Left renal pelvis (tissue), 4 donors: ENCODE measurements around the gene PHETA1. TPM values are rescaled to one million over a fixed set of nuclear protein-coding genes. Genes with fewer than 3 reads are reported as not detected.
"Not testable (repeated sequence)": the region's sequence is repeated elsewhere in the genome, so short reads cannot be mapped to it uniquely, and the experiment has no call there.

Source experiments
- DNase-seq, 4 donors: peaks; one replicate each; pipeline ENCODE4 v3.0.0-alpha.2; 2013; ENCODE audit warnings: low read depth in 4 of 4, low spot score in 3 of 4
- polyA plus RNA-seq, 4 donors: library from polyadenylated mRNA; unstranded; fragments of 120-200 nt; gene quantifications; one replicate each; pipeline ENCODE4 v1.2.1, GENCODE V29; 2013; ENCODE audit not compliant: insufficient read length in 4 of 4

Gene PHETA1
- polyA plus RNA-seq, 4 donors, result 8.8 to 14.4 (median 10.9) TPM

- no peak for DNase-seq
Measured at GRCh38 chr12:111405859-111406473, 37.1 kb upstream of the PHETA1 start, which contains the start of gene SH2B3. SH2B3 (plus strand) TSS chr12:111405923; CDS start chr12:111418146, 12,223 bp downstream.

- DNase-seq, result peak; percentile 69 to 78 (median 72)
Measured at GRCh38 chr12:111405149-111405858, 36.4 kb upstream of the PHETA1 start.

DNA sequence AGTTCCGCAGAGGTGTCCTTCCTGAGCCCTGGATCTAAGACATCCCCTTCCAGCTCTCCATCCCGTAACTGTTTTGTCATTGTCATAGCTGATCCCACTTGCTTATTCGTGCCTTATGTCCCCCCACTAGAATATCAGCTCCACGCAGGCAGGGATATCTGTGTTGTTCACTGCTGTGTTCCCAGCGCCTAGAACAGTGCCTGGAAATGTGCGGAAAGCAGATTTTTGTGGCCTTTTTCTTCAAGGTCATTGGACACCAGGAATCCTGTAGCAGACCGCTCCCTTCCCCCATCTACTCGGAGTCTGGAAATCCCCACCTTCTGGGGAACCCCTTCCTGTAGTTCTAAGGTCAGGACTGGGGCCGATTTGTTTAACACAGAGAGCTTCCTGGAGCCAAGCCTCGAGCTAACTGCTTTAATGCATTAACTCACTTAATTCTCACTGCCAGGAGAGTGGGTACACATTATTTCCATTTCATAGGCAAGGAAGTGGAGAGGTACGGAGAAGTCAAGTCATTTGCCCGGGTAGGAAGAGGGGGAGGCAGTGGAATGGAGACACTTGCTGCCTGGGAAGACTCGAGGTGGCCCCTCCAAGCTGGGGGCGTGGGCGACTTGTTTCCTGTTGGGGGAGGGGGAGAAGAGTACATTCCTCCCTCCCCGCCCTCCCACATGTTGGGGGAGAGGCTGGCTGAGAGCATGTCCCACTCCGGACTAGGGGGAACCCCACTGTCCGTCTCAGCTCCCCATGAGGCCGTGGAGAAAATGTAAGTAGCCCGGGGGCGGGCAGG is 35.7 kb upstream of the PHETA1 start:
- DNase-seq, result no peak

GRCh38 chr12:111402490-111402824 is 33.6 kb upstream of the PHETA1 start:
- DNase-seq, result not testable (repeated sequence)

- DNase-seq, result no peak
Measured at GRCh38 chr12:111401167-111401605, 32.3 kb upstream of the PHETA1 start.

DNA sequence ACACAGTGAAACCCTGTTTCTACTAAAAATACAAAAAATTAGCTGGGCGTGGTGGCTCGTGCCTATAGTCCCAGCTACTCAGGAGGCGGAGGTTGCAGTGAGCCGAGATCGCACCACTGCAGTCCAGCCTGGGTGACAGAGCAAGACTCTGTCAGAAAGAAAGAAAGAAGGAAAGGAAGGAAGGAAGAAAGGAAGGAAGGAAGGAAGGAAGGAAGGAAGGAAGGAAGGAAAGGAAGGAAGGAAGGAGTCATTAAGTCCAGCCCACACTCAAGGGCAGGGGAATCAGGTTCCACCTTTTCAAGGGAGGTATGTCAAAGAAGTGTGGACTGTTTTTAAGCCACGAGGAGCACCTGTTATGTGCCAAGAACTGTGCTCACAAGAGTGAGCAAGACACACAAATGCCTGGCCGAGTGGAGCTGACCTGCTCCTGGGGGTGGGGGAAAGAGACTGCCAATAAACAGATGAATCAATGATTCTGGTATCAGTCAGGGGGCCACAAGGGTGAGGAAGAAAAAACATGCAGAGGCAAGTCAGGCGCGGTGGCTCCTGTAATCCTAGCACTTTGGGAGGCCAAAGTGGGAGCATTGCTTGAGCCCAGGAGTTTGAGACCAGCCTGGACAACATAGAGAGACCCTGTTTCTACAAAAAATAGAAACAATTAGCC is 31.0 kb upstream of the PHETA1 start:
- not testable (repeated sequence) for DNase-seq

DNA sequence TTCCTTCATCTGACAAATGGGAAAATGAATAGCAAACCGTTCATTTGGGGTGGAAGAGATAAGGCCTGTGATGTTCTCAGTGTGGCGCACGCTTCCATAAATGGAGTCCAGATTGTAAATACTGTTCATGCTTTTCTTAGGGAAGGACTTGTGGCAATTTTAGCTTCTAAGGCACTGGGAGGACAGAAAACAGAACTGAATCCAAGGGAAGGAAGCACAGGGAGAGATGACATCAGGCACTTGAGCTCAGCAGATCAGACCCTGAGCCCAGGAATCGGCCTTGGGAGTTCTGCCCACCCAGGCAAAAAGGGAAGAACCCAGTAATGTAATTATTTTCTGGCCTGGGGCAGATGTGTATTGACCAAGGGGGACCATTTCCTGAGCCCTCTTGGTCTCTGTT is 29.6 kb upstream of the PHETA1 start:
- DNase-seq, result no peak

- peak in 2 of 4 donors; percentile 44 to 58 for DNase-seq
Measured at GRCh38 chr12:111396726-111397445, 28.0 kb upstream of the PHETA1 start.

DNA sequence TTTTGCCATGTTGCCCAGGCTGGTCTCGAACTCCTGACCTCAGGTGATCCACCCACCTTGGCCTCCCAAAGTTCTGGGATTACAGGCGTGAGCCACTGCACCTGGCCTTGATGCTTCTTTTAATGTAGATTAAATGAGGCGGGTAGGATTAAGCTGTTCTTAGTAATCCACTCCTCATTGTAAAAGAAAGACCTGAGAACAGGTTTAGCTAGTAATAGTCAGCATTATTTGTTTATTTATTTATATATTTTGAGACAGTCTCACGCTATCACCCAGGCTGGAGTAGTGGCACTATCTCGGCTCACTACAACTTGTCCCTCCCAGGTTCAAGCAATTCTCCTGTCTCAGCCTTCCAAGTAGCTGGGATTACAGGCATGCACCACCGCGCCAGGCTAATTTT is 27.4 kb upstream of the PHETA1 start:
- DNase-seq, result not testable (repeated sequence)

- DNase-seq, result no peak
Measured at GRCh38 chr12:111395336-111396187, 26.7 kb upstream of the PHETA1 start.

- no peak for DNase-seq
Measured at GRCh38 chr12:111394480-111394879, 25.6 kb upstream of the PHETA1 start.

- no peak for DNase-seq
Measured at GRCh38 chr12:111393700-111394300, 24.9 kb upstream of the PHETA1 start.

DNA sequence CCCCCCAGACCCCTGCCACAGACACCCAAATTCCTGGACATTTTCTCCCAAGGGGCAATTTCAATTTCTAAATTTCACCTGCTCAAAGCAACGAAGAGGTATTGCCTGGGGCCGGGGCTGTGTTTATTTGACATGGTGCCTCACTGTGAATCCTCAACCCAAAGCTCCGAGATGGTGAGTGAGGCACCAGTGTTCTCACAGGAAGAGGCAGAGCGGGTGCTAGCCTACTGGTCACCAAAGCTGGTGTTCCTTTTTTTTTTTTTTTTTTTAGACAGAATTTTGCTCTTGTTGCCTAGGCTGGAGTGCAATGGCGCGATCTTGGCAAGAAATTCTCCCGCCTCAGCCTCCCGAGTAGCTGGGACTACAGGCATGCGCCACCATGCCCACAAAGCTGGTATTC is 22.0 kb upstream of the PHETA1 start:
- no peak for DNase-seq

GRCh38 chr12:111389635-111390034 is 20.7 kb upstream of the PHETA1 start:
- no peak for DNase-seq

DNA sequence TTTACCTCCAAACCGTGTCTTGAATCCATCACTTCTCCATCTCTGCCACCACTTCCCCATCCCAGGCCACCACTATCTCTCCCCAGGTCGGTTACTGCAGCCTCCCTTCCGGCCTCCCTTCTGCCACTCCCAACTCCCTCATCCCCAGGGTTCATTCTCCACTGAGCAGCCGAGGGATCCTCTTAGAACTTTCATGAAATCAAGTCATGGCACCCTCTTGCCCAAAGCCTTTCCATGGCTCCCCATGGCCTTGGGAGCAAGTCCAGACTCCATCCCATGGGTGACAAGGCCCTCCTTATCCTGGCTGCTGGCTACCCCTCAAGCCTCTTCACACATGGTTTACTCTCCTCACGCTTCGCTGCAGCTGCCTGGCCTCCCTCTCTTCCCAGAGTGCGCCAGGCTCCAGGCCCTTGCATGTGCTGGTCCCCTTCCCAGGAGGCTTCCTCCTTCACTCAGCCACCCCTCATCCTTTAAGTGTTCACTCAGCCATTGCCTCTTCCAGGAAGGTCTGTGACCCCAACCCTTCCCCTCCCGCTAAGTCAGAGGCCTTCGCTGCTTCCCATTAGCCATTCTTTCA is 18.9 kb upstream of the PHETA1 start:
- DNase-seq, result no peak

GRCh38 chr12:111386885-111387284 is 18.0 kb upstream of the PHETA1 start:
- DNase-seq, result no peak

DNA sequence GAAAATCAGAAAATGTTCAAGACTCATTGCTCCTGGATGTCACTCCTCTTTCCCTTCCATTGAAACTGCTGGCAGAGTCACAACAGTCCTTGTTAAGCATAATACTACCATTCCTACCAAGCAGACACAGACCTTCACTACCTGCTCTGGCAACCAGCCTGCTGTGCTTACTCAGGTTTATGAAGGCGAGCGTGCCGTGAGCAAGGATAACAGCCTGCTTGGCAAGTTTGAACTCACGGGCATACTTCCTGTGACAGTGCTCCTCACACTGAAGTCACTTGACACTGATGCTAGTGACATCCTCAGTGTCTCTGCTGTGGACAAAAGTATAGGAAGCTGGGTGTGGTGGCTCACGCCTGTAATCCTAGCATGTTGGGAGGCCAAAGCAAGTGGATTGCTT is 15.7 kb upstream of the PHETA1 start:
- DNase-seq, result no peak

- DNase-seq, result no peak
Measured at GRCh38 chr12:111379942-111380554, 11.2 kb upstream of the PHETA1 start.
